ENCODE measurements around the gene PNPT1.
A peak's percentile ranks its signal among the peaks of the same experiment; 100 is the strongest.

Gene PNPT1

DNA sequence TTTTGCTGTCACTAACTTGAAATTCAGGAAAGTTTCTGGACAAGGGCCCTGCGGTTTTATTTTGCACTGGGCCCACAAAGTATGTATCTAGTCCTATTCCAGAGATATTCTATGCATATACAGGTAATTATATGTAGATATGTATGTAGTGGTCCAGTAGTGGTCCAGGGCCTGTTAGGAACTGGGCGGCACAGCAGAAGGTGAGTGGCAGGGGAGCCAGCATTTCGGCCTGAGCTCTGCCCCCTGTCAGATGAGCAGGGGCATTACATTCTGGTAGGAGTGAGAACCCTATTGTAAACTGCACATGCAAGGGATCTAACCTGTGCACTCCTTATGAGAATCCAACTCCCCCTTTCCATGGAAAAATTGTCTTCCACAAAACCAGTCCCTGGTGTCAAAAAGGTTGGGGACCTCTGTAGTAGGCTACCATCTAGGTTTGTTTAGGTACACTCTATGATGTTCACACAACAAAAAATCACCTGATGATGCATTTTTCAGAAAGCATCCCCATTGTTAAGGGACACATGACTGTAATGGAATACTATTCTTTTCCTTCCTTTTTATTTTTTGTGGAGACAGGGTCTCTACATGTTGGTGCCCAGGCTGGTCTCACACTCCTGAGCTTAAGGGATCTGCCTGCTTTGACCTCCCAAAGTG is 73.4 kb downstream of the PNPT1 start:
- Histone ChIP-seq H3K18ac (ENCODE audit: low read length) (no peak overlapping the region), H2AK5ac (ENCODE audit: low read length) (no peak overlapping the region), H3K4me3 (ENCODE audit: low read depth, low read length) (no peak overlapping the region), H4K12ac (ENCODE audit: low read depth, low read length) (no peak overlapping the region), H3K4ac (ENCODE audit: low read depth, low read length) (no peak overlapping the region), H2BK120ac (ENCODE audit: insufficient read depth, low read length, poor library complexity) (no peak overlapping the region), H3K9ac (ENCODE audit: low read length) (no peak overlapping the region), H3K14ac (ENCODE audit: low read length) (no peak overlapping the region), H2BK5ac (ENCODE audit: low read depth, low read length, poor library complexity) (no peak overlapping the region), H4K91ac (ENCODE audit: low read depth, low read length) (no peak overlapping the region), H3K36me3 (ENCODE audit: control insufficient read depth in 1 of 2, insufficient read depth in 2 of 2, low read length in 2 of 2) (peaks cover 0 to 4% of the 10 kb centered on the region in 2 experiments), H3K4me2 (ENCODE audit: low read length) (no peak overlapping the region), H2AFZ (ENCODE audit: insufficient read depth, low read length, poor library complexity) (no peak overlapping the region), H2BK12ac (ENCODE audit: low read length) (no peak overlapping the region), H3K9me3 (ENCODE audit: insufficient read depth, low read depth, low read length) (peaks cover 3% of the 10 kb centered on the region), H3K23ac (ENCODE audit: low read length) (no peak overlapping the region), H3K79me2 (ENCODE audit: control insufficient read depth, insufficient read depth, low read length, poor library complexity) (peaks cover 7% of the 10 kb centered on the region), H3K27ac (ENCODE audit: low read depth, low read length) (no peak overlapping the region), H4K8ac (ENCODE audit: low read depth, low read length) (no peak overlapping the region), H3K4me1 (ENCODE audit: control insufficient read depth in 1 of 2, insufficient read depth in 2 of 2, low read length in 2 of 2) (peaks cover 0 to 3% of the 10 kb centered on the region in 2 experiments), H3K79me1 (ENCODE audit: low read length) (peaks cover 7% of the 10 kb centered on the region), H3K27me3 (ENCODE audit: insufficient read depth, low read length) (no peaks in the 10 kb centered on the region)
- WGBS (ENCODE audit: extremely low coverage, insufficient coverage, insufficient read length), result no CpG with 5 or more reads among the region's 3 CpGs
- peak in 1 of 2 donors; percentile 48 for DNase-seq

DNA sequence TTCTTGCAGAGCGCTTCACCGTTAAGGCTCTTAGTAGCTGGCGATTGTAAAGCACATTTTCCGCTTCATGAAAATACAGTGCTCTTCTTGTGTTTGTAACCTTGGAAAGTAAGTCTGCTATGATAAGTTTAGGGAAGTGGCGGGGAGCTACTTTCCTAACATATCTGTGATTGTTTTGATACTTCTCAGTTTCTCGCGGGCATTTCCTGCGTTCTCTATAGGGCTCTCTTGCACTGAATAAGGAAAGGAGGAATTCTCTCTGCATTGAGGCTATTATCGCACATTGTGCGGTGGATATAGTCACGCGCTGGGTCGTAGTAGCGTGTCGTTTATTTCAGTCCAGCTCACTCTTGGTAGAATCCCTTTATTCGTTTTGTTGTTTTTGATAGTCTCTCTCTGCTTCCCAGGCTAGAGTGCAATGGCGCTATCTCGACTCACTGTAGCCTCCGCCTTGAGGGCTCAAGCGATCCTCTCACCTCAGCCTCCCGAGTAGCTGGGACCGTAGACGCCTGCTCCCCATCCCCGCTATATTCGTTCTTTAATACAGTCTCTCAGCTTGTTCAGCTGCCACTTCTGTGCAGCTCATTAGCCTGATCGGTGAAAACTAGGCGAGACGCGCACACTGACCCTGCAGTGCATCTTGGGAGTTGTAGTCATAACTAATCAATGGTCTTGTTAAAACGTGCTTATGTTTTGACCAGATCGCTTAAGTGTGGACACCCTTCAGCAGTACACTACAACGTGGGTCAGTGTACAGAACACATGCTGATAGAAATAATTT is 75.2 kb downstream of the PNPT1 start:
- H3K79me2 ChIP-seq (ENCODE audit: control insufficient read depth, insufficient read depth, low read length, poor library complexity), result peaks cover 7% of the 10 kb centered on the region
- WGBS (ENCODE audit: extremely low coverage, insufficient coverage, insufficient read length), result no CpG with 5 or more reads among the region's 32 CpGs

DNA sequence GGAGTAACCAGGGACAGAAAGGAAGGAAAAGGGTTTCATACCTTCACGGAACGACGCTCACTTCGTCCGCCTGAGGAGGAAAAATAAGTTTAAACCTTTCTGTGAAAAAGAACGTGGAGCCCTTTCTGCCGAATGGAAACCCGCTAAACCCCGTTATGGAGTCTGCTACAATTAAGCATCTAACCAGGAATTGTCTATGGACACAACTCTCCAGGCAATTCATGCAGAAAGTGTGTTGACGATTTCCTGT is 75.7 kb downstream of the PNPT1 start:
- Histone ChIP-seq H3K4me3 (ENCODE audit: low read depth, low read length) (peak overlapping the region; percentile 89), H3K23ac (ENCODE audit: low read length) (no peak overlapping the region), H2BK120ac (ENCODE audit: insufficient read depth, low read length, poor library complexity) (no peak overlapping the region), H4K91ac (ENCODE audit: low read depth, low read length) (no peak overlapping the region), H2BK5ac (ENCODE audit: low read depth, low read length, poor library complexity) (no peak overlapping the region), H3K18ac (ENCODE audit: low read length) (no peak overlapping the region), H4K8ac (ENCODE audit: low read depth, low read length) (peak overlapping the region; percentile 88), H3K14ac (ENCODE audit: low read length) (peak overlapping the region; percentile 42), H3K4ac (ENCODE audit: low read depth, low read length) (peak overlapping the region; percentile 34), H3K27me3 (ENCODE audit: insufficient read depth, low read length) (no peaks in the 10 kb centered on the region), H2AFZ (ENCODE audit: insufficient read depth, low read length, poor library complexity) (peak overlapping the region; percentile 66), H3K4me1 (ENCODE audit: control insufficient read depth in 1 of 2, insufficient read depth in 2 of 2, low read length in 2 of 2) (peaks cover 0 to 3% of the 10 kb centered on the region in 2 experiments), H3K79me1 (ENCODE audit: low read length) (peaks cover 7% of the 10 kb centered on the region), H3K36me3 (ENCODE audit: control insufficient read depth in 1 of 2, insufficient read depth in 2 of 2, low read length in 2 of 2) (peaks cover 0 to 4% of the 10 kb centered on the region in 2 experiments), H4K12ac (ENCODE audit: low read depth, low read length) (peak overlapping the region; percentile 47), H3K9me3 (ENCODE audit: insufficient read depth, low read depth, low read length) (peaks cover 3% of the 10 kb centered on the region), H2AK5ac (ENCODE audit: low read length) (no peak overlapping the region), H2BK12ac (ENCODE audit: low read length) (no peak overlapping the region), H3K27ac (ENCODE audit: low read depth, low read length) (peak overlapping the region; percentile 40), H3K79me2 (ENCODE audit: control insufficient read depth, insufficient read depth, low read length, poor library complexity) (peaks cover 7% of the 10 kb centered on the region), H3K9ac (ENCODE audit: low read length) (peak overlapping the region; percentile 96), H3K4me2 (ENCODE audit: low read length) (peak overlapping the region; percentile 84)
- WGBS (ENCODE audit: extremely low coverage, insufficient coverage, insufficient read length), result no CpG with 5 or more reads among the region's 10 CpGs
- DNase-seq, result no peak

More for the DNA sequence above, 75.2 kb downstream of the PNPT1 start:
- peaks cover 0 to 4% of the 10 kb centered on the region in 2 experiments for H3K36me3 ChIP-seq (ENCODE audit: control insufficient read depth in 1 of 2, insufficient read depth in 2 of 2, low read length in 2 of 2)
- no peak overlapping the region for H3K18ac ChIP-seq (ENCODE audit: low read length)
- H3K79me1 ChIP-seq (ENCODE audit: low read length), result peaks cover 7% of the 10 kb centered on the region
- H3K23ac ChIP-seq (ENCODE audit: low read length), result no peak overlapping the region
- peak overlapping the region; percentile 84 for H3K4me2 ChIP-seq (ENCODE audit: low read length)
- H2BK5ac ChIP-seq (ENCODE audit: low read depth, low read length, poor library complexity), result no peak overlapping the region
- H3K14ac ChIP-seq (ENCODE audit: low read length), result no peak overlapping the region
- H2BK12ac ChIP-seq (ENCODE audit: low read length), result no peak overlapping the region
- no peaks in the 10 kb centered on the region for H3K27me3 ChIP-seq (ENCODE audit: insufficient read depth, low read length)
- DNase-seq, result peak; percentile 36 to 68
- peak overlapping the region; percentile 89 for H3K4me3 ChIP-seq (ENCODE audit: low read depth, low read length)
- H3K9ac ChIP-seq (ENCODE audit: low read length), result peak overlapping the region; percentile 96
- peak overlapping the region; percentile 16 for H3K4ac ChIP-seq (ENCODE audit: low read depth, low read length)
- H2BK120ac ChIP-seq (ENCODE audit: insufficient read depth, low read length, poor library complexity), result no peak overlapping the region
- no peak overlapping the region for H4K12ac ChIP-seq (ENCODE audit: low read depth, low read length)
- H4K8ac ChIP-seq (ENCODE audit: low read depth, low read length), result peak overlapping the region; percentile 88
- no peak overlapping the region for H4K91ac ChIP-seq (ENCODE audit: low read depth, low read length)
- H3K9me3 ChIP-seq (ENCODE audit: insufficient read depth, low read depth, low read length), result peaks cover 3% of the 10 kb centered on the region
- H2AK5ac ChIP-seq (ENCODE audit: low read length), result no peak overlapping the region
- peak overlapping the region; percentile 66 for H2AFZ ChIP-seq (ENCODE audit: insufficient read depth, low read length, poor library complexity)
- peaks cover 0 to 3% of the 10 kb centered on the region in 2 experiments for H3K4me1 ChIP-seq (ENCODE audit: control insufficient read depth in 1 of 2, insufficient read depth in 2 of 2, low read length in 2 of 2)
- peak overlapping the region; percentile 40 for H3K27ac ChIP-seq (ENCODE audit: low read depth, low read length)

DNA sequence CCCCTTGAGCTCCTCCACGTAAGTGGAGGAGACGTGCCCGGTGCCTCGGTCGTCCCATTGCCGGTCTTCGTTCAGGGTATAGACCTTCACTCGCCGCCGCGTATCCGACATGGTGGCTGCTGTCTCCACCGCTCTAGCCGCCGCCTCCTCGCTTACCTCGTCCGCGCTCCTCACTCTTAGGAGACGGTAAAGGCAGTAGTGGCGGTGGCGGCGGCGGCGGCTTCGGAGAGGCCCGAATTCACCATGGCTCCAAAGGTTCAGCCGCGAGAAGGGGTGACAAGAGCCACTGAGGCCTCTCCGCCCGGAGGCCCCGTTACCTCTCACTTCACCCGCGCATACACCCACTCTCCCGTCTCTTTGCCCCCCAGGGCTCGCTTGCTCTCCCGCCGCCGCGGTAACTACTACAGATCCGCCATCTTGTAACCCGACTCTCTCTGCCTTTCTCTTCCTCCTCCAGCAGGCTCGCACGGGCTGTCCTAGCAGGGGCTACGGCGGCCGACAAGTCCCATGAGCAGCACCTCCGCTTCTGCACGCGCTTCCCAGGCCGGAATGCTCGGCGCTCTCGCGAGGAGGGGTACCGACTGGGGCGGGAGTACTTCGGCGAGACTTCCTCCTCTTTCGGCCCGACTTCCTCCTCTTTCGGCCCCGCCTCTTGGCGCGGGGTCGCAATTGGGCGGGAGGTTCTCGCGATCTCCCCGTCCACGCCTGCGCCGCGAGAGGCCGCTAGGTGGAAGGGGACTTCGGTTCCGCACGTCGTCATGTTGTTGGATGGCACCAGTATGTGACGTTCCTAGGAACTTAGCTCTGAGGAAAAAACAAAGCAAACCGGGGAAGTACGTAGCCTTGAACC is 76.2 kb downstream of the PNPT1 start, which contains the start of gene PPP4R3B:
Gene PPP4R3B, minus strand, starts transcription at position 448 of the 850 bp plus-strand sequence. Its CDS starts 337 bp downstream, at position 111.
- peak within 1 kb of the TSS; percentile 85 for H3K4ac ChIP-seq (ENCODE audit: low read depth, low read length)
- peak; percentile 100 for DNase-seq
- H2AFZ ChIP-seq (ENCODE audit: insufficient read depth, low read length, poor library complexity), result peak within 1 kb of the TSS; percentile 66
- H3K14ac ChIP-seq (ENCODE audit: low read length), result peak within 1 kb of the TSS; percentile 97
- H3K79me2 ChIP-seq (ENCODE audit: control insufficient read depth, insufficient read depth, low read length, poor library complexity), result peaks cover 7% of the 10 kb centered on the region
- peak within 1 kb of the TSS; percentile 14 for H2AK5ac ChIP-seq (ENCODE audit: low read length)
- H3K9ac ChIP-seq (ENCODE audit: low read length), result peak within 1 kb of the TSS; percentile 99
- H2BK12ac ChIP-seq (ENCODE audit: low read length), result no peak within 1 kb of the TSS
- H3K79me1 ChIP-seq (ENCODE audit: low read length), result peaks cover 7% of the 10 kb centered on the region
- H3K27me3 ChIP-seq (ENCODE audit: insufficient read depth, low read length), result no peaks in the 10 kb centered on the region
- peak within 1 kb of the TSS; percentile 89 for H3K18ac ChIP-seq (ENCODE audit: low read length)
- H4K91ac ChIP-seq (ENCODE audit: low read depth, low read length), result peak within 1 kb of the TSS; percentile 91
- peak within 1 kb of the TSS; percentile 80 for H2BK120ac ChIP-seq (ENCODE audit: insufficient read depth, low read length, poor library complexity)
- peak within 1 kb of the TSS; percentile 84 for H4K12ac ChIP-seq (ENCODE audit: low read depth, low read length)
- no CpG with 5 or more reads among the region's 82 CpGs for WGBS (ENCODE audit: extremely low coverage, insufficient coverage, insufficient read length)
- H3K23ac ChIP-seq (ENCODE audit: low read length), result no peak within 1 kb of the TSS
- peak within 1 kb of the TSS; percentile 91 for H2BK5ac ChIP-seq (ENCODE audit: low read depth, low read length, poor library complexity)
- H3K36me3 ChIP-seq (ENCODE audit: control insufficient read depth in 1 of 2, insufficient read depth in 2 of 2, low read length in 2 of 2), result peaks cover 3 to 7% of the 10 kb centered on the region in 2 experiments
- peaks cover 3% of the 10 kb centered on the region for H3K9me3 ChIP-seq (ENCODE audit: insufficient read depth, low read depth, low read length)
- peak within 1 kb of the TSS; percentile 100 for H3K4me3 ChIP-seq (ENCODE audit: low read depth, low read length)
- peak within 1 kb of the TSS; percentile 97 for H4K8ac ChIP-seq (ENCODE audit: low read depth, low read length)
- H3K27ac ChIP-seq (ENCODE audit: low read depth, low read length), result peak within 1 kb of the TSS; percentile 85
- peaks cover 0 to 3% of the 10 kb centered on the region in 2 experiments for H3K4me1 ChIP-seq (ENCODE audit: control insufficient read depth in 1 of 2, insufficient read depth in 2 of 2, low read length in 2 of 2)
- H3K4me2 ChIP-seq (ENCODE audit: low read length), result peak within 1 kb of the TSS; percentile 84
